PC-3 (cell line): Measurements from ENCODE around the gene THBS2. TPM values are rescaled to one million over a fixed set of nuclear protein-coding genes. Genes with fewer than 3 reads are reported as not detected.
"Not testable (repeated sequence)": the region's sequence is repeated elsewhere in the genome, so short reads cannot be mapped to it uniquely, and the experiment has no call there.

Experiments
- ATAC-seq: fragments of 200-7000 bp; cut with Tn5 transposase; 2 replicates; pipeline ENCODE4 v1.9.1; 2020; ENCODE audit warnings: mild to moderate bottlenecking, moderate library complexity
- BruUV-seq: library from RNA; stranded (reverse); fragments of 400-500 nt; replicated peaks from 2 replicates; lab custom pipeline; 2021; lab: Mats Ljungman, UMichigan
- CTCF ChIA-PET: fragments of 300-600 bp; sonication (Branson Sonifier 250); formaldehyde crosslinking; loops from one replicate; lab custom pipeline; 2022; ENCODE audit warnings: antibody characterized with exemption; lab: Charles Lee
- POLR2A ChIA-PET: fragments of 300-600 bp; sonication (Branson Sonifier 250); formaldehyde crosslinking; loops from one replicate; lab custom pipeline; 2022; ENCODE audit warnings: antibody characterized with exemption; ENCODE audit not compliant: unreplicated experiment; lab: Charles Lee
- DNase-seq: peaks from one replicate; pipeline ENCODE4 v3.0.0-alpha.2; 2015
- H2AFZ ChIP-seq: fragments of 300-600 bp; sonication (generic); 2 replicates; pipeline ENCODE4 v1.6.0; 2016; ENCODE audit warnings: antibody characterized with exemption, low read length
- H3F3A ChIP-seq: fragments of 300-600 bp; sonication (generic); one replicate; pipeline ENCODE4 v1.6.0; 2017; ENCODE audit warnings: antibody characterized with exemption, low read length, control low read depth, mild to moderate bottlenecking; ENCODE audit not compliant: unreplicated experiment
- H3K27ac ChIP-seq: fragments of 300-600 bp; sonication (generic); 2 replicates; pipeline ENCODE4 v1.5.1; 2016; ENCODE audit warnings: mild to moderate bottlenecking, low read length
- H3K27me3 ChIP-seq: fragments of 300-600 bp; sonication (generic); 2 replicates; pipeline ENCODE4 v1.6.1; 2016; ENCODE audit warnings: low read length, mixed read lengths
- H3K36me3 ChIP-seq: fragments of 300-600 bp; sonication (generic); 2 replicates; pipeline ENCODE4 v1.6.1; 2016; ENCODE audit warnings: low read depth, mixed run types, low read length, mixed read lengths
- H3K4me1 ChIP-seq: fragments of 300-600 bp; sonication (generic); 2 replicates; pipeline ENCODE4 v1.5.1; 2016; ENCODE audit warnings: low read length; ENCODE audit not compliant: insufficient read depth
- H3K4me2 ChIP-seq: fragments of 300-600 bp; sonication (generic); 2 replicates; pipeline ENCODE4 v1.6.0; 2016; ENCODE audit warnings: low read length
- H3K4me3 ChIP-seq: fragments of 300-600 bp; sonication (generic); 2 replicates; pipeline ENCODE4 v1.5.1; 2016; ENCODE audit warnings: mild to moderate bottlenecking, low read length, mixed read lengths
- H3K79me2 ChIP-seq: fragments of 300-600 bp; sonication (generic); 2 replicates; pipeline ENCODE4 v1.6.1; 2017; ENCODE audit warnings: low read length, mixed read lengths
- H3K9ac ChIP-seq: fragments of 300-600 bp; sonication (generic); 2 replicates; pipeline ENCODE4 v1.6.0; 2016; ENCODE audit warnings: mild to moderate bottlenecking, low read length
- H3K9me2 ChIP-seq: fragments of 300-600 bp; sonication (generic); replicated peaks from 2 replicates; pipeline ENCODE4 v1.6.1; 2016; ENCODE audit warnings: mixed run types, low read length, mixed read lengths
- H3K9me3 ChIP-seq: fragments of 300-600 bp; sonication (generic); 2 replicates; pipeline ENCODE4 v1.6.1; 2016; ENCODE audit warnings: low read length, mixed read lengths
- H4K20me1 ChIP-seq: fragments of 300-600 bp; sonication (generic); 2 replicates; pipeline ENCODE4 v1.6.1; 2016; ENCODE audit warnings: low read length, mixed read lengths
- EZH2 ChIP-seq: fragments of 300-600 bp; sonication (generic); IDR thresholded peaks from one replicate; pipeline ENCODE4 v1.6.1; 2017; ENCODE audit warnings: antibody characterized with exemption, mild to moderate bottlenecking, low read length; ENCODE audit not compliant: unreplicated experiment
- EZH2phosphoT487 ChIP-seq: fragments of 300-600 bp; sonication (generic); IDR thresholded peaks from 2 replicates; pipeline ENCODE4 v1.6.1; 2018; ENCODE audit warnings: mild to moderate bottlenecking, antibody characterized with exemption, low read length, borderline replicate concordance
- intact Hi-C: fragments of 100-400 bp; cut with micrococcal nuclease; formaldehyde crosslinking; loops from 2 replicates; pipeline ENCODE4 v1.9.0; 2023
- total RNA-seq: library from RNA; depleted of rRNA; stranded (reverse); fragments of >200 nt; gene quantifications from 2 replicates; pipeline ENCODE4 v1.2.3, GENCODE V29; 2014
- TF ChIP-seq, protein P1 (sequence below): fragments of 300-600 bp; sonication (generic); conservative IDR thresholded peaks from 2 replicates; pipeline ENCODE4 v1.5.1; 2017; ENCODE audit warnings: antibody characterized with exemption, low read depth, mild to moderate bottlenecking, low read length

The THBS2 gene
- total RNA-seq, 1 experiment from 2014 or later, result not detected

DNA sequence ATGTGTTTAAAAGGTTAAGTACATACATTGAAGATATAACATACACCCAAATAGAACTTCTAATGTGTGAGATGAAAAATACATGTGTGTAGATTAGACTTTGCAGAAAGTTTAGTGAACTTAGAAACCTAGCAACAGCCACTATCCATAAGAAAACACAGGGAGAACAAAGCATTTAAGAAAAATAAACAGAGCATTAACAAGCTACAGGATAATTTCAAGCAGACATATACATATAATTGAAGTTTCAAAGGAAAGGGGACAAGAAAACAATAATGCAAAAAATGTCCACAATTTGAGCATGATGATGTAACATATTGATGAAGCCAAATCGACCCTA is 18.2 kb upstream of the THBS2 start:
- TF ChIP-seq EZH2phosphoT487, result no peak
- TF ChIP-seq, protein P1, sequence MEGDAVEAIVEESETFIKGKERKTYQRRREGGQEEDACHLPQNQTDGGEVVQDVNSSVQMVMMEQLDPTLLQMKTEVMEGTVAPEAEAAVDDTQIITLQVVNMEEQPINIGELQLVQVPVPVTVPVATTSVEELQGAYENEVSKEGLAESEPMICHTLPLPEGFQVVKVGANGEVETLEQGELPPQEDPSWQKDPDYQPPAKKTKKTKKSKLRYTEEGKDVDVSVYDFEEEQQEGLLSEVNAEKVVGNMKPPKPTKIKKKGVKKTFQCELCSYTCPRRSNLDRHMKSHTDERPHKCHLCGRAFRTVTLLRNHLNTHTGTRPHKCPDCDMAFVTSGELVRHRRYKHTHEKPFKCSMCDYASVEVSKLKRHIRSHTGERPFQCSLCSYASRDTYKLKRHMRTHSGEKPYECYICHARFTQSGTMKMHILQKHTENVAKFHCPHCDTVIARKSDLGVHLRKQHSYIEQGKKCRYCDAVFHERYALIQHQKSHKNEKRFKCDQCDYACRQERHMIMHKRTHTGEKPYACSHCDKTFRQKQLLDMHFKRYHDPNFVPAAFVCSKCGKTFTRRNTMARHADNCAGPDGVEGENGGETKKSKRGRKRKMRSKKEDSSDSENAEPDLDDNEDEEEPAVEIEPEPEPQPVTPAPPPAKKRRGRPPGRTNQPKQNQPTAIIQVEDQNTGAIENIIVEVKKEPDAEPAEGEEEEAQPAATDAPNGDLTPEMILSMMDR, result no peak
- no peak for TF ChIP-seq EZH2
- Histone ChIP-seq H3K9me2 (no peaks in the 10 kb centered on the region), H3K27ac (no peak overlapping the region), H3K79me2 (no peaks in the 10 kb centered on the region), H2AFZ (no peak overlapping the region), H3K36me3 (no peaks in the 10 kb centered on the region), H3F3A (no peaks in the 10 kb centered on the region), H3K4me1 (no peaks in the 10 kb centered on the region), H3K9me3 (no peaks in the 10 kb centered on the region), H3K9ac (no peak overlapping the region), H4K20me1 (no peaks in the 10 kb centered on the region), H3K4me2 (no peak overlapping the region), H3K4me3 (no peak overlapping the region), H3K27me3 (no peaks in the 10 kb centered on the region)
- no peak for ATAC-seq
- POLR2A ChIA-PET, result no interaction called here
- intact Hi-C loops, result no loop called here
- no peak for DNase-seq
- BruUV-seq, result no TSS peak
- CTCF ChIA-PET, result no interaction called here

GRCh38 chr6:169271158-169271876 is 17.7 kb upstream of the THBS2 start:
- CTCF ChIA-PET, result no interaction called here
- Histone ChIP-seq H3K4me2 (no peak overlapping the region), H3K4me3 (no peak overlapping the region), H3K27ac (no peak overlapping the region), H3K79me2 (no peaks in the 10 kb centered on the region), H3K27me3 (no peaks in the 10 kb centered on the region), H3K9me3 (no peaks in the 10 kb centered on the region), H3F3A (no peaks in the 10 kb centered on the region), H3K4me1 (no peaks in the 10 kb centered on the region), H3K9ac (no peak overlapping the region), H3K36me3 (no peaks in the 10 kb centered on the region), H3K9me2 (no peaks in the 10 kb centered on the region), H2AFZ (no peak overlapping the region), H4K20me1 (no peaks in the 10 kb centered on the region)
- ATAC-seq (no peak), DNase-seq (no peak)
- TF ChIP-seq EZH2, result no peak
- TF ChIP-seq EZH2phosphoT487, result no peak
- TF ChIP-seq, protein P1, result no peak
- POLR2A ChIA-PET, result no interaction called here
- intact Hi-C loops, result no loop called here
- no TSS peak for BruUV-seq

DNA sequence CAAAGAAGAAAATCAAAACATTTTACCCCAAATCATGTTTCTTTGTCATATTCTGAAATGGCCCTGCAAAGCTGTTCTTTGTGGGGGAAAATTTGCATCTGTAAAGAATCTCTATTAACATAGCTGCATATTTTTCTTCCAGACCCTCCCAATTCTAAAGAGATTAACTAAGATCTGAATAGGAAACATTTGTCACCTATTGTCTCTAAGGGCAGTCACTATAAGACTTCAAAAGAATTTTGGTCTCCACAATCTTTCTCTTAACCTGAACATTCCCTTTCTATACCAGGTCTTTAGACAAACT is 16.4 kb upstream of the THBS2 start:
- CTCF ChIA-PET, intact Hi-C loops, H3K9me2 ChIP-seq: not testable (repeated sequence)

More for the DNA sequence above, 16.4 kb upstream of the THBS2 start:
- H3K9me3 ChIP-seq, POLR2A ChIA-PET, H4K20me1 ChIP-seq, H3K79me2 ChIP-seq, H2AFZ ChIP-seq, ATAC-seq, DNase-seq, H3K9ac ChIP-seq, H3K4me3 ChIP-seq, H3K36me3 ChIP-seq, H3K27me3 ChIP-seq, H3F3A ChIP-seq, H3K4me2 ChIP-seq, H3K4me1 ChIP-seq, BruUV-seq, H3K27ac ChIP-seq: not testable (repeated sequence)
